ENCODE data around the gene BRINP2.

Gene BRINP2, protein sequence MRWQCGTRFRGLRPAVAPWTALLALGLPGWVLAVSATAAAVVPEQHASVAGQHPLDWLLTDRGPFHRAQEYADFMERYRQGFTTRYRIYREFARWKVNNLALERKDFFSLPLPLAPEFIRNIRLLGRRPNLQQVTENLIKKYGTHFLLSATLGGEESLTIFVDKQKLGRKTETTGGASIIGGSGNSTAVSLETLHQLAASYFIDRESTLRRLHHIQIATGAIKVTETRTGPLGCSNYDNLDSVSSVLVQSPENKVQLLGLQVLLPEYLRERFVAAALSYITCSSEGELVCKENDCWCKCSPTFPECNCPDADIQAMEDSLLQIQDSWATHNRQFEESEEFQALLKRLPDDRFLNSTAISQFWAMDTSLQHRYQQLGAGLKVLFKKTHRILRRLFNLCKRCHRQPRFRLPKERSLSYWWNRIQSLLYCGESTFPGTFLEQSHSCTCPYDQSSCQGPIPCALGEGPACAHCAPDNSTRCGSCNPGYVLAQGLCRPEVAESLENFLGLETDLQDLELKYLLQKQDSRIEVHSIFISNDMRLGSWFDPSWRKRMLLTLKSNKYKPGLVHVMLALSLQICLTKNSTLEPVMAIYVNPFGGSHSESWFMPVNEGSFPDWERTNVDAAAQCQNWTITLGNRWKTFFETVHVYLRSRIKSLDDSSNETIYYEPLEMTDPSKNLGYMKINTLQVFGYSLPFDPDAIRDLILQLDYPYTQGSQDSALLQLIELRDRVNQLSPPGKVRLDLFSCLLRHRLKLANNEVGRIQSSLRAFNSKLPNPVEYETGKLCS

DNA sequence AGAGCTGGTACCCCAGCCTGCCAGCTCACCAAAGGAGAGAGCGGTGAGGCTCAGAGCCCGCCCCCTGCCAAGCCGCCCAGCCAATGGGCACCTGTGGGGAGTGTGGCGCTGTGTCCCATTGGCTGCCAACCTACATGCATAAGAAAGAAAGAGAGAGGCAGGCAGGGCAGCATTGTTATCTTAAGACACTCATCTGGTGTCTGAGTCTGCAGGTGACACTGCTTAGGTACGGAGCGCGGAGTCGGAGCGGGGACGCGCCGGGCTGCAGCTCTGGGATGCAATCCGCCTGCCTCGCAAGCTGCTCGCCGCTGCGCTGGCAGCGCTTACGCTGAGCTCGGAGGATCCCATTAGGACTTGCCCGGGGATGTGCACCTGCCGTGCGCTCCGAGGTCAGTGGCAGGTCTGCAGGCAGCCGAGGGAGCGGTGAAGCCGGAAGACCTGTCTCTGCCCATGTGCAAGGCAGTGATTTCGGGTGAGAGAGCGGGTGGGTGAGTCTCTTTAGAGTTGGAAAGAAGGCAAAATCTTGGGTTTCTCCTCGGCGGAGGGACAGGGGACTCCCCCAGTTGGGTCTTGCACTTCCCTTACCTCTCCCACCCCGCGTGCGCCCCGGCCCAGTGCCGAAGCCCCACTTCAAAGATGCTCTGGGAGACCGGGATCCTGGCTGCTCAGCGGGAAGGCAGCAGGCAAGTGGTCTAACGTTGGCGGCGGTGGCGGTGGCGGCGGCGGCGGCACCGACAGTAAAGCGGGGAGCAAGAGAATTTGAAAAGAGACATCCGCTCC is at the start of gene BRINP2:
Gene BRINP2 (plus strand): TSS at position 203 of the 780 bp plus-strand sequence. CDS start 58,919 bp downstream, outside the sequence.
- in situ Hi-C loops (cut with HindIII; ENCODE audit: low sequenced_read_pairs), result no loop called here
- DNase-seq (ENCODE audit: low read depth), result no peak
- TF ChIP-seq CTCF (IDR thresholded peaks at IDR 0.05; ENCODE audit: low read depth, low read length, missing control alignments), result no peak
- H3K4me3 ChIP-seq (ENCODE audit: low read depth, low read length), result peak within 1 kb of the TSS; percentile 39

- in situ Hi-C loops (cut with HindIII; ENCODE audit: low sequenced_read_pairs), result no loop called here
- no peak overlapping the region for H3K4me3 ChIP-seq (ENCODE audit: low read depth, low read length)
- DNase-seq (ENCODE audit: low read depth), result no peak
- no peak for TF ChIP-seq CTCF (IDR thresholded peaks at IDR 0.05; ENCODE audit: low read depth, low read length, missing control alignments)
Observed at GRCh38 chr1:177122461-177123251, 48.1 kb upstream of the BRINP2 start.

- H3K4me3 ChIP-seq (ENCODE audit: low read depth, low read length), result no peak overlapping the region
- TF ChIP-seq CTCF (IDR thresholded peaks at IDR 0.05; ENCODE audit: low read depth, low read length, missing control alignments), result no peak
- in situ Hi-C loops (cut with HindIII; ENCODE audit: low sequenced_read_pairs), result no loop called here
- no peak for DNase-seq (ENCODE audit: low read depth)
Observed at GRCh38 chr1:177124577-177125278, 46.0 kb upstream of the BRINP2 start.

- in situ Hi-C loops (cut with HindIII; ENCODE audit: low sequenced_read_pairs), result no loop called here
- TF ChIP-seq CTCF (IDR thresholded peaks at IDR 0.05; ENCODE audit: low read depth, low read length, missing control alignments), result no peak
- no peak for DNase-seq (ENCODE audit: low read depth)
- no peak overlapping the region for H3K4me3 ChIP-seq (ENCODE audit: low read depth, low read length)
Observed at GRCh38 chr1:177126267-177126666, 44.5 kb upstream of the BRINP2 start.

GRCh38 chr1:177128665-177129281 is 42.0 kb upstream of the BRINP2 start:
- TF ChIP-seq CTCF (IDR thresholded peaks at IDR 0.05; ENCODE audit: low read depth, low read length, missing control alignments), result no peak
- in situ Hi-C loops (cut with HindIII; ENCODE audit: low sequenced_read_pairs), result no loop called here
- H3K4me3 ChIP-seq (ENCODE audit: low read depth, low read length), result no peak overlapping the region
- DNase-seq (ENCODE audit: low read depth), result no peak
